HCT116 (cell line): ENCODE measurements around the gene RASL10B. TPM values are rescaled to one million over a fixed set of nuclear protein-coding genes. Genes with fewer than 3 reads are reported as not detected.

ENCODE experiments used
- ATAC-seq: fragments of 200-7000 bp; cut with Tn5 transposase; 2 replicates; pipeline ENCODE4 v1.9.1; 2020; ENCODE audit warnings: mild to moderate bottlenecking, moderate library complexity
- BruUV-seq: library from RNA; stranded (reverse); fragments of 400-500 nt; replicated peaks from 2 replicates; lab custom pipeline; 2021; lab: Mats Ljungman, UMichigan
- CTCF ChIA-PET: fragments of 300-600 bp; sonication (Branson Sonifier 250); formaldehyde crosslinking; loops from one replicate; lab custom pipeline; 2021; ENCODE audit warnings: antibody characterized with exemption; lab: Charles Lee
- POLR2A ChIA-PET: fragments of 300-600, 350-600 bp; sonication (Branson Sonifier 250); formaldehyde crosslinking; loops from one replicate; lab custom pipeline; 2021; ENCODE audit warnings: antibody characterized with exemption; lab: Charles Lee
- RAD21 ChIA-PET, 2 experiments: fragments of 300-600 bp; sonication (Branson Sonifier 250); formaldehyde crosslinking; loops; one replicate each; lab custom pipeline; 2023; ENCODE audit warnings: low total read pairs in 2 of 2; ENCODE audit not compliant: uncharacterized antibody in 2 of 2, unreplicated experiment in 2 of 2, low non-redundant PET in 1 of 2; lab: Charles Lee
- DNase-seq: peaks from one replicate; pipeline ENCODE4 v3.0.0-alpha.2; 2010; ENCODE audit warnings: low read depth, low spot score
- H2AFZ ChIP-seq: fragments of 200-600 bp; shearing (Covaris generic), sonication (generic); 2 replicates; pipeline ENCODE4 v1.6.1; 2017; ENCODE audit warnings: low read depth, mixed run types, mixed read lengths, antibody characterized with exemption, low read length; ENCODE audit not compliant: poor library complexity, severe bottlenecking
- H3K27ac ChIP-seq: 2 replicates; pipeline ENCODE4 v1.5.1; 2012; ENCODE audit warnings: low read depth, low read length
- H3K27me3 ChIP-seq: fragments of 200-600 bp; sonication (generic); 2 replicates; pipeline ENCODE4 v1.6.1; 2016; ENCODE audit warnings: mixed run types, low read length, mixed read lengths; ENCODE audit not compliant: insufficient read depth
- H3K36me3 ChIP-seq, 2 experiments: fragments of 200-500 bp in 1 of 2; fragments of 200-600 bp in 1 of 2; sonication (Bioruptor generic) in 1 of 2; sonication (generic) in 1 of 2; 2 replicates each; pipeline versions ENCODE4 v1.5.1 to v1.6.1; 2014 to 2016; ENCODE audit warnings: low read length in 2 of 2, inconsistent platforms in 1 of 2, mixed read lengths in 1 of 2, mixed run types in 1 of 2; ENCODE audit not compliant: insufficient read depth in 2 of 2, control insufficient read depth in 1 of 2
- H3K4me1 ChIP-seq, 2 experiments: fragments of 200-600 bp in 1 of 2; sonication (generic) in 1 of 2; 2 replicates each; pipeline versions ENCODE4 v1.5.1 to v1.6.1; 2012 to 2017; ENCODE audit warnings: low read length in 2 of 2, inconsistent platforms in 1 of 2, mild to moderate bottlenecking in 1 of 2, mixed read lengths in 1 of 2, mixed run types in 1 of 2, moderate library complexity in 1 of 2; ENCODE audit not compliant: insufficient read depth in 2 of 2, control insufficient read depth in 1 of 2
- H3K4me2 ChIP-seq: fragments of 200-600 bp; sonication (generic); 2 replicates; pipeline ENCODE4 v1.6.1; 2017; ENCODE audit warnings: mixed run types, low read length, mixed read lengths
- H3K4me3 ChIP-seq, 2 experiments: fragments of 200-600 bp in 1 of 2; sonication (generic) in 1 of 2; replicated peaks in 1 of 2; 2 replicates each; pipeline ENCODE4 v1.5.1; 2011 to 2016; ENCODE audit warnings: low read length in 2 of 2, control low read depth in 1 of 2, low read depth in 1 of 2, mild to moderate bottlenecking in 1 of 2, mixed read lengths in 1 of 2, mixed run types in 1 of 2
- H3K79me2 ChIP-seq: fragments of 200-600 bp; sonication (generic); 2 replicates; pipeline ENCODE4 v1.6.1; 2017; ENCODE audit warnings: mild to moderate bottlenecking, mixed run types, low read length, moderate library complexity, mixed read lengths; ENCODE audit not compliant: insufficient read depth
- H3K9ac ChIP-seq: fragments of 200-600 bp; sonication (generic); 2 replicates; pipeline ENCODE4 v1.6.1; 2016; ENCODE audit warnings: low read length, mixed read lengths
- H3K9me2 ChIP-seq: fragments of 200-600 bp; sonication (generic), shearing (Covaris generic); 2 replicates; pipeline ENCODE4 v1.6.1; 2017; ENCODE audit warnings: mixed run types, mild to moderate bottlenecking, moderate library complexity; ENCODE audit not compliant: insufficient read depth
- H3K9me3 ChIP-seq, 2 experiments: fragments of 200-500 bp in 1 of 2; fragments of 200-600 bp in 1 of 2; sonication (Bioruptor generic) in 1 of 2; sonication (generic) in 1 of 2; 2 replicates each; pipeline ENCODE4 v1.6.1; 2014 to 2017; ENCODE audit warnings: low read length in 2 of 2, mixed read lengths in 2 of 2, inconsistent platforms in 1 of 2, low read depth in 1 of 2, mild to moderate bottlenecking in 1 of 2, mixed run types in 1 of 2, moderate library complexity in 1 of 2; ENCODE audit not compliant: control insufficient read depth in 1 of 2, insufficient read depth in 1 of 2
- H4K20me1 ChIP-seq: fragments of 200-600 bp; sonication (generic), shearing (Covaris generic); 2 replicates; pipeline ENCODE4 v1.6.1; 2017; ENCODE audit warnings: mixed run types, mild to moderate bottlenecking, moderate library complexity; ENCODE audit not compliant: insufficient read depth
- ATF3 ChIP-seq: IDR thresholded peaks from 2 replicates; pipeline ENCODE4 v1.6.1; 2012
- CBX3 ChIP-seq: IDR thresholded peaks from 2 replicates; pipeline ENCODE4 v1.6.1; 2012; ENCODE audit warnings: low read depth
- CTCF ChIP-seq, 3 experiments: fragments of 200-600 bp in 1 of 3; sonication (generic) in 1 of 3; IDR thresholded peaks in 2 of 3; conservative IDR thresholded peaks in 1 of 3; 2 replicates each; pipeline ENCODE4 v1.5.1; 2012 to 2017; ENCODE audit warnings: low read depth in 2 of 3, low read length in 2 of 3, antibody characterized with exemption in 1 of 3, borderline replicate concordance in 1 of 3, control low read depth in 1 of 3, mild to moderate bottlenecking in 1 of 3, mixed read lengths in 1 of 3, mixed run types in 1 of 3, moderate library complexity in 1 of 3; ENCODE audit not compliant: insufficient read depth in 1 of 3
- EGR1 ChIP-seq: IDR thresholded peaks from 2 replicates; pipeline ENCODE4 v1.6.1; 2012; ENCODE audit warnings: low read depth
- ELF1 ChIP-seq: IDR thresholded peaks from 2 replicates; pipeline ENCODE4 v1.6.1; 2012; ENCODE audit warnings: low read depth, borderline replicate concordance
- EZH2 ChIP-seq: fragments of 200-600 bp; sonication (generic); IDR thresholded peaks from 2 replicates; pipeline ENCODE4 v1.6.1; 2017; ENCODE audit warnings: antibody characterized with exemption, mixed run types
- EZH2phosphoT487 ChIP-seq: fragments of 200-600 bp; IDR thresholded peaks from 2 replicates; pipeline ENCODE4 v1.6.1; 2018; ENCODE audit warnings: antibody characterized with exemption, borderline replicate concordance
- FOSL1 ChIP-seq: IDR thresholded peaks from 2 replicates; pipeline ENCODE4 v1.6.1; 2012; ENCODE audit warnings: low read depth
- JUND ChIP-seq: IDR thresholded peaks from 2 replicates; pipeline ENCODE4 v1.6.1; 2012
- MAX ChIP-seq: IDR thresholded peaks from 2 replicates; pipeline ENCODE4 v1.6.1; 2012
- POLR2A ChIP-seq: IDR thresholded peaks from 2 replicates; pipeline ENCODE4 v1.7.0; 2011; ENCODE audit warnings: borderline replicate concordance; ENCODE audit not compliant: insufficient read depth, insufficient read length; ENCODE audit errors: extremely low read depth
- REST ChIP-seq: IDR thresholded peaks from 2 replicates; pipeline ENCODE4 v1.6.1; 2012; ENCODE audit warnings: low read depth
- SIN3A ChIP-seq: IDR thresholded peaks from 2 replicates; pipeline ENCODE4 v1.6.1; 2012; ENCODE audit warnings: low read depth
- SP1 ChIP-seq: IDR thresholded peaks from 2 replicates; pipeline ENCODE4 v1.6.1; 2012; ENCODE audit warnings: low read depth
- SRF ChIP-seq: IDR thresholded peaks from 2 replicates; pipeline ENCODE4 v1.6.1; 2012; ENCODE audit warnings: low read depth
- TCF7L2 ChIP-seq: IDR thresholded peaks from 2 replicates; pipeline ENCODE4 v1.7.0; 2011; ENCODE audit warnings: borderline replicate concordance, inconsistent platforms; ENCODE audit not compliant: insufficient read depth, insufficient read length; ENCODE audit errors: extremely low read depth
- YY1 ChIP-seq: IDR thresholded peaks from 2 replicates; pipeline ENCODE4 v1.6.1; 2011; ENCODE audit warnings: low read length, low read depth, moderate library complexity, mild to moderate bottlenecking; ENCODE audit not compliant: insufficient replicate concordance; ENCODE audit errors: extremely low read depth
- ZBTB33 ChIP-seq: IDR thresholded peaks from 2 replicates; pipeline ENCODE4 v1.6.1; 2011; ENCODE audit warnings: mild to moderate bottlenecking, low read length, moderate library complexity; ENCODE audit not compliant: insufficient replicate concordance; ENCODE audit errors: extremely low read depth
- intact Hi-C: fragments of 100-400 bp; cut with micrococcal nuclease; formaldehyde crosslinking; loops from 2 replicates; pipeline ENCODE4 v1.10.0; 2022
- total RNA-seq: library from RNA; stranded (reverse); gene quantifications from one replicate; pipeline ENCODE4 v1.2.1, GENCODE V29; 2021; ENCODE audit not compliant: unreplicated experiment

Gene RASL10B
- total RNA-seq, 1 experiment from 2014 or later = 0.15 TPM

GRCh38 chr17:35705705-35706104, 25.7 kb upstream of the RASL10B start:
- no peaks in the 10 kb centered on the region; the same call in 1 of the 2 replicates for H4K20me1 ChIP-seq
- no peaks in the 10 kb centered on the region for H3K9me2 ChIP-seq
- POLR2A ChIA-PET = no interaction called here
- peaks cover 18% of the 10 kb centered on the region; the same call in 1 of the 2 replicates for H3K79me2 ChIP-seq
- no peak overlapping the region for H3K4me3 ChIP-seq
- no peak for DNase-seq
- H2AFZ ChIP-seq = no peak overlapping the region
- H3K9ac ChIP-seq = no peak overlapping the region
- RAD21 ChIA-PET = no interaction called here
- CTCF ChIA-PET = no interaction called here
- H3K4me1 ChIP-seq = no peaks in the 10 kb centered on the region
- H3K9me3 ChIP-seq = no peaks in the 10 kb centered on the region
- no peak overlapping the region for H3K4me2 ChIP-seq
- no peaks in the 10 kb centered on the region for H3K27me3 ChIP-seq
- intact Hi-C loops = no loop called here
- no peak overlapping the region for H3K27ac ChIP-seq
- TF ChIP-seq JUND (no peak), TCF7L2 (no peak), SP1 (no peak), ELF1 (no peak), REST (no peak), FOSL1 (no peak), CTCF (IDR thresholded peaks at IDR 0.05 in 2 of 3, conservative IDR thresholded peaks at IDR 0.05 in 1 of 3; ENCODE audit: borderline replicate concordance in 1 of 3, insufficient read depth in 1 of 3, low read depth in 2 of 3, low read length in 2 of 3) (no peak), ZBTB33 (no peak), ATF3 (no peak), EZH2phosphoT487 (no peak), SIN3A (no peak), POLR2A (no peak), CBX3 (no peak), YY1 (no peak), MAX (no peak), SRF (no peak), EZH2 (no peak), EGR1 (no peak)
- TF ChIP-seq, all 23 proteins: peak for 0
- no TSS peak for BruUV-seq
- ATAC-seq = no peak
- H3K36me3 ChIP-seq = peaks cover 3 to 25% of the 10 kb centered on the region in 2 experiments; a peak in 3 of 4 replicates
